ENCODE measurements around the gene MICAL2. TPM values are rescaled to one million over a fixed set of nuclear protein-coding genes. Genes with fewer than 3 reads are reported as not detected.
A peak's percentile ranks its signal among the peaks of the same experiment; 100 is the strongest.

Gene MICAL2
- total and polyA plus RNA-seq, 2 donors (not counting 3 experiments of a cell fraction or from before 2014, with no cell fraction given), result 67.6 to 200 TPM

- Histone ChIP-seq H3K4me1 (ENCODE audit: control insufficient read depth, extremely low read depth, insufficient read depth, low read length) (peaks cover 42% of the 10 kb centered on the region), H3K9ac (replicated peaks; ENCODE audit: extremely low read depth, insufficient read depth, low read length) (no peak overlapping the region), H3K4me3 (replicated peaks in 1 of 3; ENCODE audit: insufficient read depth in 1 of 3, low read depth in 1 of 3, low read length in 3 of 3) (no peak overlapping the region), H3K9me1 (replicated peaks; ENCODE audit: control insufficient read depth, extremely low read depth, insufficient read depth, low read length) (no peaks in the 10 kb centered on the region), H3K79me2 (ENCODE audit: control insufficient read depth, insufficient read depth, low read length) (peaks cover 14% of the 10 kb centered on the region), H3K36me3 (ENCODE audit: control insufficient read depth in 2 of 2, extremely low read depth in 1 of 2, insufficient read depth in 2 of 2, low read length in 2 of 2) (peaks cover 4% of the 10 kb centered on the region in 2 experiments), H3K9me3 (replicated peaks; ENCODE audit: control insufficient read depth, insufficient read depth, low read length) (no peaks in the 10 kb centered on the region), H3K4me2 (ENCODE audit: insufficient read depth, low read length) (no peak overlapping the region), H3K27me3 (ENCODE audit: control insufficient read depth in 2 of 2, insufficient read depth in 2 of 2, low read length in 2 of 2) (no peaks in the 10 kb centered on the region), H2AFZ (ENCODE audit: low read depth, low read length) (no peak overlapping the region), H4K20me1 (replicated peaks; ENCODE audit: control insufficient read depth, extremely low read depth, insufficient read depth, low read length) (no peaks in the 10 kb centered on the region), H3K27ac (ENCODE audit: insufficient read depth, low read depth, low read length) (peak overlapping the region; percentile 94)
- intact Hi-C loops (cut with micrococcal nuclease), result no loop called here
- FAIRE-seq (no peak), DNase-seq (ENCODE audit: low read depth, low spot score) (no peak)
- BruUV-seq (replicated peaks), result no TSS peak
- dilution Hi-C loops (cut with MboI; ENCODE audit: extremely low pct_ligation_motif_present, low sequenced_read_pairs), result no loop called here
- POLR2A ChIA-PET, result interaction anchor here (0.7 kb wide), 1 partner anchor 1881 kb away, joined by 4 read pairs; no protein-coding TSS in a partner anchor
- CTCF ChIA-PET, result interaction anchor here (2.8 kb wide), 1 partner anchor 155 kb away, joined by 11 read pairs; no protein-coding TSS in a partner anchor
- TF ChIP-seq POLR2A (IDR thresholded peaks at IDR 0.05; ENCODE audit: low read depth, low read length), result no peak
- TF ChIP-seq CTCF (IDR thresholded peaks at IDR 0.05; ENCODE audit: extremely low read depth in 1 of 2, insufficient read depth in 1 of 2, low read depth in 1 of 2, low read length in 2 of 2), result no peak
- no peak for TF ChIP-seq MYC (IDR thresholded peaks at IDR 0.05; ENCODE audit: low read depth, low read length)
- TF ChIP-seq JUN (IDR thresholded peaks at IDR 0.05; ENCODE audit: borderline replicate concordance, insufficient read depth, insufficient read length, low read depth), result no peak
- no peak for TF ChIP-seq POLR2AphosphoS5 (IDR thresholded peaks at IDR 0.05; ENCODE audit: insufficient read depth, low read depth, low read length)
- TF ChIP-seq MAX (IDR thresholded peaks at IDR 0.05; ENCODE audit: insufficient read depth, insufficient read length), result no peak
Observed at GRCh38 chr11:12202661-12203310, 92.4 kb downstream of the MICAL2 start.

All from endothelial cell of umbilical vein (primary cell).